ENCODE measurements around the gene SFXN5.

Gene SFXN5

DNA sequence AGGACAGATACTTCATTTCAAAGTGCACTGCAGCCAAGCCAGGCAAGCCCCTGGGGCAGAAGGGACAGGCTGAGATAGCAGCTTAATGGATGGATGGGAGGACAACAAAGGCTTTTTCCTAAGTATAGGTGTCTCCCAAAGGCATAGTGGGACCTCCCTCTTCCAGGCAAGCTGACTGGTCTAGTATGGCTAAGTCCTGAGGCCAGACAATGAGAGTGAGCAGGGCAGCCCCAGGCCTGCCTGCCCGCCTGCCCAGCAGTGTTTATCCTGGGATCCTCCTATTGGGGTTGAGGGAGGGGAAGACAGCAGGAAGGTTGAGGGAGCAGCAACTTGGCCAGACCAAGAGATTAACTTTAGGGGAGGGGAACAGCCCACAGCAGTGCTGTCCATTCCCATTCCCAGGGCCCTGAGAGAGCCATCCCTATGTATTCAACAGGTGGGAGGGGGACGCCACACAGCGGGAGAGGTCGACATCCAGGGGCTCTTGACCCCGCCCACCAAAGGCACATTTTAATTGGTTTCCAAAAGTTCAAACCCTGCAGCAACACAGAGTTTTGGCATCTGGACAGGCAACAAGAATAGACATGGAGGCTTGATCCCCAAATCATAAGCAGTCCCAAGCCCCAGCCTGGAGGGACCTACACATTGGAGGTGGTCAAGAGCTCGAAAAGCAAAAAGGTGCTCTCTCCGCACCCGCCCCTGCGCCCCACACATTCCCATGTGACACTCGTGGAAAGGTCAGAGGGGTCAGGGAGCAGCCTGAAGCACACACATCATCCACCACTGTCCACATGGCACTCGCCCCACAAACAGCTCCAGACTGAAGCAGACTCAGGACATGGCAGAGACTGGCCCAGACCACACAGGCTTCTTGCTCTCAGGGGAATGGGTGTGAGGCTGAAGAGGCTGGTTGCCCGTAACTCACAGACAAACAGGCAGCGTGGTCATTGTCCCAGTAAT, 2.9 kb upstream of the SFXN5 start:
- Histone ChIP-seq H2AFZ (ENCODE audit: low read depth) (no peak overlapping the region), H4K20me1 (ENCODE audit: insufficient read depth) (no peaks in the 10 kb centered on the region), H3K36me3 (ENCODE audit: insufficient read depth) (no peaks in the 10 kb centered on the region), H3K79me2 (ENCODE audit: insufficient read depth, low read depth) (no peaks in the 10 kb centered on the region; the same call in 1 of the 2 replicates), H3K9ac (no peak overlapping the region), H3K27ac (no peak overlapping the region), H3K4me3 (IDR thresholded peaks at IDR 0.05; ENCODE audit: insufficient read depth, low read depth, low read length) (no peak overlapping the region), H3K4me1 (ENCODE audit: low read depth, poor library complexity, severe bottlenecking) (peaks cover 12% of the 10 kb centered on the region), H3K4me2 (no peak overlapping the region), H3K27me3 (ENCODE audit: insufficient read depth, low read depth) (no peaks in the 10 kb centered on the region)
- TF ChIP-seq, protein P1, sequence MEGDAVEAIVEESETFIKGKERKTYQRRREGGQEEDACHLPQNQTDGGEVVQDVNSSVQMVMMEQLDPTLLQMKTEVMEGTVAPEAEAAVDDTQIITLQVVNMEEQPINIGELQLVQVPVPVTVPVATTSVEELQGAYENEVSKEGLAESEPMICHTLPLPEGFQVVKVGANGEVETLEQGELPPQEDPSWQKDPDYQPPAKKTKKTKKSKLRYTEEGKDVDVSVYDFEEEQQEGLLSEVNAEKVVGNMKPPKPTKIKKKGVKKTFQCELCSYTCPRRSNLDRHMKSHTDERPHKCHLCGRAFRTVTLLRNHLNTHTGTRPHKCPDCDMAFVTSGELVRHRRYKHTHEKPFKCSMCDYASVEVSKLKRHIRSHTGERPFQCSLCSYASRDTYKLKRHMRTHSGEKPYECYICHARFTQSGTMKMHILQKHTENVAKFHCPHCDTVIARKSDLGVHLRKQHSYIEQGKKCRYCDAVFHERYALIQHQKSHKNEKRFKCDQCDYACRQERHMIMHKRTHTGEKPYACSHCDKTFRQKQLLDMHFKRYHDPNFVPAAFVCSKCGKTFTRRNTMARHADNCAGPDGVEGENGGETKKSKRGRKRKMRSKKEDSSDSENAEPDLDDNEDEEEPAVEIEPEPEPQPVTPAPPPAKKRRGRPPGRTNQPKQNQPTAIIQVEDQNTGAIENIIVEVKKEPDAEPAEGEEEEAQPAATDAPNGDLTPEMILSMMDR (conservative IDR thresholded peaks at IDR 0.05; ENCODE audit: low read depth, low read length): no peak

DNA sequence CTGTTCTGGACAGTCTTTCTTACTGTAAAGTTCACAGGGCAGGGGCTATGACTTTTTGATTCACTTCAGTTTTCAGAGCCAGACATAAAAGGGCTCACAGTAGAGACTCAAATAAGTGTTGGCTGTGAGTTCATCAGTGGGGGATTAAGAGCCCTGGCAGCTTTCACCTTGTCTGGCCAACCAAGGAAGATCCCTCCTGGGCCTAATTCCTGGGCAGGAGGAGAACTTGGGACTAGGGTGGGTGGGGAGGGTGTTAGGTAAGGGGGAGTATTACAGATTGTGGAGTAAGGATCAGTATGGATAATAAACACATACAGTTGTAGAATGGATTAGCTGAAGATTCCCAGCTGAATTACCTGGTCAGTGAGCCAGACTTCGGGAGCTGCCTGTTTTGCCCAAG, 904 bp upstream of the SFXN5 start:
- peaks cover 4% of the 10 kb centered on the region; the same call in 1 of the 2 replicates for H3K79me2 ChIP-seq (ENCODE audit: insufficient read depth, low read depth)
- H3K27me3 ChIP-seq (ENCODE audit: insufficient read depth, low read depth): no peaks in the 10 kb centered on the region
- peak overlapping the region; percentile 96; the same call in 1 of the 2 replicates for H2AFZ ChIP-seq (ENCODE audit: low read depth)
- H3K4me2 ChIP-seq: peak overlapping the region; percentile 69
- TF ChIP-seq, protein P1 (conservative IDR thresholded peaks at IDR 0.05; ENCODE audit: low read depth, low read length): no peak
- peaks cover 13% of the 10 kb centered on the region for H3K4me1 ChIP-seq (ENCODE audit: low read depth, poor library complexity, severe bottlenecking)
- no peak overlapping the region for H3K27ac ChIP-seq
- no peak overlapping the region for H3K4me3 ChIP-seq (IDR thresholded peaks at IDR 0.05; ENCODE audit: insufficient read depth, low read depth, low read length)
- H3K9ac ChIP-seq: no peak overlapping the region
- H3K36me3 ChIP-seq (ENCODE audit: insufficient read depth): no peaks in the 10 kb centered on the region
- no peaks in the 10 kb centered on the region for H4K20me1 ChIP-seq (ENCODE audit: insufficient read depth)

GRCh38 chr2:73072129-73072395, 550 bp upstream of the SFXN5 start:
- H2AFZ ChIP-seq (ENCODE audit: low read depth): peak overlapping the region; percentile 96
- peaks cover 13% of the 10 kb centered on the region for H3K4me1 ChIP-seq (ENCODE audit: low read depth, poor library complexity, severe bottlenecking)
- H3K27me3 ChIP-seq (ENCODE audit: insufficient read depth, low read depth): no peaks in the 10 kb centered on the region
- no peak overlapping the region for H3K4me3 ChIP-seq (IDR thresholded peaks at IDR 0.05; ENCODE audit: insufficient read depth, low read depth, low read length)
- H3K4me2 ChIP-seq: peak overlapping the region; percentile 69
- TF ChIP-seq, protein P1 (conservative IDR thresholded peaks at IDR 0.05; ENCODE audit: low read depth, low read length): no peak
- no peak overlapping the region for H3K27ac ChIP-seq
- H3K9ac ChIP-seq: no peak overlapping the region
- H3K79me2 ChIP-seq (ENCODE audit: insufficient read depth, low read depth): peaks cover 4% of the 10 kb centered on the region; the same call in 1 of the 2 replicates
- no peaks in the 10 kb centered on the region for H4K20me1 ChIP-seq (ENCODE audit: insufficient read depth)
- H3K36me3 ChIP-seq (ENCODE audit: insufficient read depth): no peaks in the 10 kb centered on the region

DNA sequence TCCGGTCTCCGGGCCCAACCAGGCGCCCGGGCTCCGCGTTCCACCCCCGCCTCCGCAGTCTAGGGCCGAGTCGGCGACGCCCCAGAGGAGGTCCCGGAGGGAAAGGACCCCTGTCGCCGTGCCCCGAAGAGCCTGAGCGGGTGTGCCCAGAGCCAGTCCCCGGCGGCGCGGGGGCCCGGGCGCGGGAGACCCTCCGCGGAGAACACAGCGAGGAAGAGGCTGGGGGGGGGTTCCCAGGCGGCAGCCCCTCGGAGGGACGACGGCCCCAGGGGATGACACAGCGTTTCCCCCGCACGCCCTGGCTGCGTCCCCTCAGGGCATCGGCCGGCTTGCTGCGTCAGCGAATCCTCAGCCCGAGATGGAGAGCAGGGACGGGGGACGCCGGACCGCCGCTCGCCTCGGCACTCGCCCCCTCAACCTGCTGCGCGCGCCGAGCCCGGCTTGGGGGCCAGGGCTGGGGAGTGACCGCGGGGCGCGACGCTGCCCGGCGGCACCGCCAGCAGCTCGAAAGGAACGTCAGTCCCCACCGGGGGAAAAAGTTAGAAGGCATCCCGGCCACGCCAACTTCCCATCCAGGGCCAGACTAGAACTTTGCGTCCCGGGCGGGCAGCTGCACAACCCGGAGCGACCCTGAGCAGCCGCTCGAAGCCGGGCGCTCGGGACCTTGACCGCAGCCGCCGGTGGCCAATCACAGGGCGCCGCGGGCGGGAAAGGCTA, 711 bp downstream of the SFXN5 start:
- Histone ChIP-seq H4K20me1 (ENCODE audit: insufficient read depth) (no peaks in the 10 kb centered on the region), H3K4me3 (IDR thresholded peaks at IDR 0.05; ENCODE audit: insufficient read depth, low read depth, low read length) (peak overlapping the region; percentile 93), H3K27ac (peak overlapping the region; percentile 64), H3K4me1 (ENCODE audit: low read depth, poor library complexity, severe bottlenecking) (peaks cover 13% of the 10 kb centered on the region), H3K27me3 (ENCODE audit: insufficient read depth, low read depth) (no peaks in the 10 kb centered on the region), H3K79me2 (ENCODE audit: insufficient read depth, low read depth) (peaks cover 4% of the 10 kb centered on the region; the same call in 1 of the 2 replicates), H2AFZ (ENCODE audit: low read depth) (peak overlapping the region; percentile 96), H3K4me2 (peak overlapping the region; percentile 69), H3K36me3 (ENCODE audit: insufficient read depth) (no peaks in the 10 kb centered on the region), H3K9ac (peak overlapping the region; percentile 86)
- TF ChIP-seq, protein P1 (conservative IDR thresholded peaks at IDR 0.05; ENCODE audit: low read depth, low read length): no peak

All from KMS-11 (cell line).